ENCODE results near the gene ACY1.

ACY1 gene

DNA sequence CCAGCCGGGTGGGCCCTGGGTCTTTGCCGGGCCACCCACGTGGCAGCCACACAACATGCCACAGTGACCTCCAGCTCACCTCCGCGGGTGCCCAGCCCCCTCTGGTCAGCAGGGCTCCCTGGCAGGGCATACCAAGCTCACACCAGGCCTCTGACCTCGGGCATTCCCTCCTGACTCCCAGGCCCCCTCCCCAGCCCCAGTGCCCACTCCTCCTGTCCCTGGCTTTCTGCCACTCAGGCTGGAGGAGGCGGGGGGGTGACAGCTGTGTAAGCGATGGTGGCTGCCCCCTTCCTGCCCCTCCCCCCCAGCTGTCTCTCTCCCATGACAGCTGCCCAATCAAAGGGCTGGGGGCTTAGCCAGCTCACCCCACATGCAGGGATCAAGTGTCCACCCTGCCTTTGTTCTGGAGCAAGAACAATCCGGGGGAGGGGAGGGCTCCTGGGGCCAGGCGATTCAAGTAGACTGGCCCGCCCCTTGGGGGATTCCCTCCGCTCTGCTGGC lies 19.3 kb upstream of the ACY1 start:
- no peak for DNase-seq (ENCODE audit: low read depth)

DNA sequence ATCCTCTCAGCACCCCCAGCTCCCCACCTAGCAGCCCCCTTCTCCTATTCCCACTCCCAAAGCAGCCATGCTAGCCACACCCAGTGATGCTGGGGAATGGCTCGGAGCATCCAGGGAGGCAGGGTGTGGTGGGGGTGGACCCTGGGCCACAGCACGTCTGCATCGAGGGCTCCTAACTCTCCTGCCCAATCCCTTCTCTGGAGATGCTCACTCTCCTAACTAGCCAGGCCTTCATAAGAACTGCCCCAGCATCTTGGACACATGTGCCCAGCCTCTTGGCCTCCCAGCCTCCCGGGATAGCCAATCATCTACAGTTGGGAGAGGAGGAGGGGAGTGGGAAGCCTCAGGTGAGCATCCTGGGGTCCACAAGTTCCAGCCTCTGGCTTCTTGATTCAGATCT lies 18.8 kb upstream of the ACY1 start:
- DNase-seq (ENCODE audit: low read depth) = no peak

DNA sequence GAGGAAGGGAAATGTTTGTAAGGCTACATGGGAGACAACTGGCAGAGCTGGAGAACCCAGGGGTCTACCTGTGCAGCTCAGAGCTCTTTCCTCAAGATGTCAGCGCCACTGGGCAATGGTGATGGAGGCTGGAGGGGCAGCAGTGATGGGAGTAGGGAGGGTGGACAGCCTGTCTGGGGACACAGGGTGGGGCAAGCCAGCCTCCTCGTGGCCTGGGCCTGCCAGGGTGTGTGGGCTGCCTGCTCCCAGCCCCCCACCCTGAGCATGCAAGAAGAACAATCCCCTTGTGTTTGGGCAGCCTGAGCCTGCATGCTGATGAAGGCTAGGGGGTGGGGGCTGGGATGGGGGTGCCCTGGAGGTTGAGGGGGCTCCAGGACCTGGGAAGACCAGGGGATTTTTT lies 17.3 kb upstream of the ACY1 start:
- no peak for DNase-seq (ENCODE audit: low read depth)

DNA sequence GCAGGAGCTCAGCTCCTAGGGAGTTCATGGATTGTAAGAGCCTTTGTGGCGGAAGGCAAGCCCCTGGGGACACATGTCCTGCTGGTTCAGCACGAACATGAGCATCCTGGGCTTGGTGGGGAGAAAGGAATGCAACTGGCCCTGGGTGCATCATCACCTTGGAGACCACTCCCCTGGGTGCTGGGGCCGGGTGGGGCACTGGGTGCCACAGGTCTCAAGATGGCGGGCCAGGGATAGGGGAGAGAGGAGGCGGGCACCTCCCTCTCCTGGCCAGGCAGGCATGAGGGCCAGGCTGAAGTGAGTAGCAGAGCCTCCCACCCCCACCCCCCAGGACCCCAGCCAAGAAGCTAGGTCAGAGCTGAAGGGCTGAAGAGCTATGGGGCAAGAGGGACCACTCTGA lies 16.8 kb upstream of the ACY1 start:
- no peak for DNase-seq (ENCODE audit: low read depth)

DNA sequence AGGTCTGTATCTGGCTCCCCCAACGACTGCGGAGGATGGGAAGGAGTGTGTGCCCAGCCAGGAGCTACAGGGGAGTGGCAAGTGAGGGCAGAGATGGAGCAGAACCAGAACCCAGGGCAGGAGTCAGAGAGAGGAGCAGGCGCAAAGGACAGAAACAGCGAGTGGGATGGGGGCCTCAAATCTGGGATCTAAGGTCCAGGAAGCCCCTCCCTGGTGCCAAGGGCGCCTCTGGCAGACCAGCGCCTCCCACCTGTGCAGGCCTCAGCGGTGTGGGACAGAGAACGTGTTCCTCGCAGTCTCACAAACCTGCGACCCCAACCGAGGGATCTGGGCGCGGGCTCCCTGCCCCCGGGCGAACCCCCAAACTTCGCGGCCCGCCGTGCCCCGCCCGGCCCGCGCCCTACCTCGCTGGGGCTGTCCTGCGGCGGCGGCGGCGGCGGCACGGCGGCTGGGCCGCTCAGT lies 16.4 kb upstream of the ACY1 start:
- no peak for DNase-seq (ENCODE audit: low read depth)

DNA sequence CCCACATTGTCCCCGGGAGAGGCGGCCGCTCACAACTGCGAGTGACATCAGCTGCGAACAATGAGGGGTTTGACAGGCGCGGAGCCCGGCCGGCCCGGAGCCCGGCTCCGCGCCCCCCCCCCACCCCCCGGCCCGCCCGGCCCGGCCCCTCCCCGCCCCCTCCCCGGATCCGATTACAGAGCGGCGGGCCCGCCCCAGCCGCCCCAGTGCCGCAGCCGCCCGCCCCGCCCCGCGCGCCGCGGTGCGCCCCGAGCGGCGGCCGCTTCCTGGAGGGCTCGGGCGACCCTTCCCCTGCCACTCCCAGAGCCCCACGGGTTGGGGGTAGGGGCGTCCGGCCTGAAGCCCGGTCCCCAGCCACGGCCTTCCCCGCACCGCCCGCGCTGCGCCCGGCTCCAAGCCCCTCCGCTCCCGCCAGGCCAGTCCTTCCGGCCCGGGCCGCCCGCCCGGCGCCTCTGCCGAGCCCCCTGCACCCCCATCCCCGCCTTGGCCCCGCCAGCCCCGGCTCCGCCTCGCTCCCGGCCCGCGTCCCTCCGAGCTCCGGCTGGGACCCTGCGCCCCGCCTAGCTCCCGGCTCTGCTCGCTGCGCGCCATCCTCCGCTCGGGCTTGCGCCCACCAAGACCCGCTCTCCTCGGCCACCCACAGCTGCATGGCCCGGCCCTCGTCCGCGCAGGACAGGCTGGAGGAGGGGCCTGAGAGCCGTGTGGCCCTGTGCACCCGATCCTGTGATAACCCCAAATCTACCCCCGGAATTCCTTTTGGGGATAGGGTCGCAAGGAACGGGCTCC lies 15.8 kb upstream of the ACY1 start, which contains the start of gene PCBP4:
Gene PCBP4 (minus strand): TSS at position 71 of the 786 bp plus-strand sequence. CDS start 6,214 bp downstream, outside the sequence.
- DNase-seq (ENCODE audit: low read depth) = no peak

DNA sequence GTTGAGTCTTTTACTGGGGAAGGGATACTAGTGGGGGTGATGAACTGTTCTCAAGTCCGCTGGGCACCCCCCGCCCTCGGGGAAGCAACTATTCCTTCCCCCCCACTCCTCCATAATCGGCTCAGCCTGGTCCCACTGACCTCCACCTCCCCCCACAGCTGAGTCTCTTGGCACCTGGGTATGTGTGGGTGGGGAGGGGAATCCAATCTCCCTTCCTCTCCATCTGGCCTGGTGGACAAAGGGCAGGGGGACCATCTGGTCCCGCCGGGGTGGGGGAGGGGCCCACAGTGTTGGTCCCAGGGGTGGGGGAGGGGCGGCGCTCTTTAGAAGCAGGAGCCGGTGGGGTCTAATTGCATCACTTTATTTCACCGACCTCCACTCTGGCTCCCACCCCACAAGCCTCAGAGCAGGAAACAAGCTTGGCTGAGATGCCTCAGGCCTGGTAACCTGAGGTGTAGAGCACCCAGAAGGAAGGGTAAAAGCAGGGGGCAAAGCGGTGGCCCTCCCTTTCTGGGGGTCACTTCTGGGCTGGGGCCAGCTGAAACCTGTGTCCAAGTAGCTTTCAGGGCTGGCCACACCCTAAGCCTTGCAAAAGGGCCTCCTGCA lies 15.1 kb upstream of the ACY1 start:
- no peak for DNase-seq (ENCODE audit: low read depth)

DNA sequence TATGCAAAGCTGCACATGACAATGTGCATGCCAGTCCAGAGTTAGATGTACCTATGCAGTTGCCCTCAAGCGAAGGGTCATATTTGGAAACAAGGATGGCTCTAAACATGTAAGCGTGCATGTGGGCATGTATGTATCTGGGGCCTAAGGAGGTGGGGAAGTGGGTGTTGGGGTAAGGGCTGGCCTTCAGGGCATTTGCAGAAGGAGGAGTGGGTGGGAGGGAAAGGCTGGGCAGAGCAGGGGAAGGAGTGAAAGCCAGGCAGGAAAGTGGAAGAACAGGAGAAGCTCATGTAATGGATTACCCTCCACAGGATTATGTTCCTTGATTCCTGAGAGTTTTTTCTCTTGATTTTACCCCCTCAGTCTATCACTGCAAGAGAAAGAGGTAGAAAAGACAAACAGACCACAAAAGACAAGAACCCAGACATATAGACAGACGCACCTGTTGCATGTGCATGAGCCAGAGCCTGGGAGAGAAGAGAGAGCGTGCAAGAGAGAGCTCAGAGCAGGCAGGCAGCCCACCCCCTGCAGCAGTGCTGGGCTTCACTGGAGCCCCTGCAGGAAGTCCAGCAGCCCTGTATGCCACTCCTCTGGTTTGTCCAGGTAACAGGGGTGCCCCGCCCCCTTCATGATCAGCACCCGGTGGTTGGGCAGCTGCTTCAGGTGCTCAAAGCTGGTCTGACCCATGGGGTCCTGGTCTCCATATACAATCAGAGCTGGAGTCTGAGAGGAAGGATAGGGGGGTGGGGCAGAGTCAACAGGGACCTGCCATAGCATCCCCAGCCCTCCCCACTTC lies 14.3 kb upstream of the ACY1 start:
- DNase-seq (ENCODE audit: low read depth) = no peak

DNA sequence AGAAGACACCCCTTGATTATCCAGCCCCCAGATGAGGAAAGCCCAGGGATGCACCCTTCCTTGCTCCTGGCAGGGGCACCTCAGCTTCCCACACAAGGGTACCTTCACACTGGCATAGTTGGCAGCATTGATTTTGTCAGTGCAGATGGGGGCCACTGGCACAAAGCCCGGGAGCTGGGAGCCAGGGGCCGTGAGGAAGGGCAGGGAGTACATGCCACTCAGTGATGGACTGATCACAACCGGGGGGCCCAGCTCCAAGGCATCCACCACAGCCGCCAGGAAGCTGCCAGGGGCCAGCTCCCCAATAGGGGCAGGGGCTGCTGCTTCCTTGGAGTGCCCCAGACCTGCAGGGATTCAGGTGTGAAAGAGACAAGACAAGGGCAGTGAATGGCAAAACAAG lies 13.5 kb upstream of the ACY1 start:
- DNase-seq (ENCODE audit: low read depth) = no peak

DNA sequence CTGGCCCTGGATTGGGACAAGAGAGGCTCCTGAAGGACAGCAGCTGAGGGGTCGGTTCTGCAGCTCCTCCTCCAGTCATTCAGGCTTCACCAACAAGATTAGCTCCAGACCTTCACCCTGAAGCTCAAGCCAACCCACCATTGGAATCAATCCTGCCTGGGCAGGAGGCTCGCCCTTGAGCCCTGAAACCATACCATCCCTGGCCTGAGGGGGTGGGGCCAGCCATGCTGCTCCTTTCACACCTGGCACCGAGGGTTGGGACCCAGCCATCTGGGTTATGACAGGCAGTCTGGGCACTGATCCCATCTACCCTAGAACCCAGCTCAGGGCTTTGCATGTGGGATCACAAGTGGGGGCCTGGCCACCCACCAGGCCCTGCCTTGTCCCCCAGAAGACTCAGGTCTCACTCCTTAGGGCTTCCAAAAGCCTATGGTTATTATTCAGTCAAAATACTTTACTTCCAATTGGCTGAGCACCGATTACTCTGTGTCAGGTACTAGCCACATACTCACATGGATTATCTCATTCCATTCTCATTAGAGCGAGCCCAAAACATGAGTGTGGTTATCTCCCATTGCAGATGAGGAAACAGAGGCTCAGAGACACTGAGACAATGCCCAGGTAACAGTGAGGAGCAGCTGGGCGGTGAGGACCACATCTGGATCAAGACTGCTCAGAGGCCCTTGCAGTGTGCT lies 12.6 kb upstream of the ACY1 start:
- DNase-seq (ENCODE audit: low read depth) = no peak

DNA sequence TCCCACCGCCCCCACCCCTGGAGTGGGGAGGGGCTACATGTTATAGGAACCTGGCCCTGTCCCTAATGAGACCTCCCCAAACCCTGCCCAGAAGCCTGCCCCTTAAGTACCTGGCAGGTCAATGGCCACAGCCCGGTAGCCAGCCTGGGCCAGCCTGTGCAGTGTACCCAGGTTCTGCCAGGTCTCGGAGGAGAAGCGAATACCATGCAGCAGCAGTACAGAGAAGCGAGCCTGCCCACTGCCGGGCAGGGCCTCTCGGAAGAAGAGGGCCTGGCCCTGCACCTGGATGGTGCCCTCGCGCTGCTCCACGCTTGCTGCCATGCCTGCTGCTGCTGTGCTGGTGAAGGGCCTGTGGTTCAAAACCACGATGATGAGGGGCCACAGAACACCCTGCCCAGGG lies 12.0 kb upstream of the ACY1 start:
- DNase-seq (ENCODE audit: low read depth) = no peak

DNA sequence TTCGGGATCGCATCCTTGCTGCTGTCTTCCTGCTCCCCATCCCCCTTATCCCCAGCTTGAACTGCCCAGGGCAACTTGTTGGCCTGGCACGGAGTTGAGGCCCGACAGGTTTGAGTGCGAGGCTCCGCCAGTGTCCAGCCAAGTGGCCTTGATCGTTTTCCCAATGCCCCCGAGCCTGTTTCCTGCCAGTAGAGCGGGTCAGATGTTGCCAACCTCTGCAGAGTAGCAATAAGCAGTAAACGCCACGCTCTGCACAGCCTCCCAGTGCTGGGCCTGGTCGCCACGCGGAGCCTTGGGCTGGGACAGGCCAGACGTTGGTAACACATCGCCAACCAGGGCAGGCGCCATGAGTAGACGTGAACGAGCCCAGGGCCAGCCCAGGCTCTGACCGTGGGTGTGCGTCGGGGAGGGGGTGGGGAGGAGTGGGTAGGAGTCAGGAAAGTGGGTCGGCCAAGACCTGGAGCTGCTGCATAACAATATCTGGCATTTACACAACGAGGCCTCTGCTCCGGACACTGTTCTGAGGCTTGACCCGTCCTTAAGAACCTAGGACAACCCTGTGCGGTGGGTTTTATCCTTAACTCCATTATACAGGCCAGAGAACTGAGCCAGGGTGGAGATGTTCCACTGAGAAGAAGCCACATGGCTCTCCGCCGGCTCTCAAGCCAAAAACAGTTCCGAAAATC lies 8.9 kb upstream of the ACY1 start:
- DNase-seq (ENCODE audit: low read depth) = no peak

DNA sequence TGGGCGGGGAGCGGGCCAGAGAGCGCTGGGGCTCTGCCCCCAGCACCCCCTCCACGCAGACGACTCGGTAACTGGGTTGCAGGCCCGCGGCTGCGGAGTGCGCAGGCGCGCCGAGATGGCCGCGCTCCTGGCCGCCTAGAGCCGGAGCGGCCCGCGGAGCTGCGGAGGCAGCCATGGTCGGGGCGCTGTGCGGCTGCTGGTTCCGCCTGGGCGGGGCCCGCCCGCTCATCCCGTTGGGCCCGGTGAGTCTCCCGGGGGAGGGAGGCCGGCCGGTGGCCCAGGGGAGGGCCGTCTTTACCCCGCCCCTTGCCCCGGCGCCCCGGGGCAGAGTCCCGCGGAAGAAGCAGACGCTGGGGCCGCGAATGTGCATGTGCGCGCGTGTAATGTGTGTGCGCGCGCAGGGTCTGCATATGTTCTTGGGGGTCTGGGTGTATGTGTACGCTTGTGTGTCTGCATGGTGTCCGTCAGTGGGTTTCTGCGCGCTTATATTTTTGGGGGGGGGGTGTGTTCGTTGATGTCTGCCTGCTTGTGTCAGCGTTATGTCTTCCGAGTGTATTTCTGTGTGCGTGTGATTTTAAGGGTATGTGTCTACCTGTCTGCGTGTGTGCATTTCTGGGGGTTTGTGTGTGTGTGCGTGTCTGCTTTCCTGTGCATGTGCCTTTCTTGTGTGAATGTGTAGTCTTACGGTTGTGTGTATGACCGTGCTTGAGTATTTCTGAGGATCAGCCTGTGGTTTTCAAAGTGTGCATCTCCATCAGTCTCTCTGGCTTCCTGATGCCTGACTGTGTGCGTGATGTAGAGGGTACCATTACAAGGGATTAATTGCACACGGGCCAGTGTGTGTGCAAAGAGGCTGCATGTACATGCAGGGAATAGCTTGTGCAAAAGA lies 8.1 kb upstream of the ACY1 start, which contains the start of gene ABHD14A:
Gene ABHD14A (plus strand): TSS at position 102 of the 889 bp plus-strand sequence. CDS start 72 bp downstream, at position 174.
- DNase-seq (ENCODE audit: low read depth) = peak; percentile 51

DNA sequence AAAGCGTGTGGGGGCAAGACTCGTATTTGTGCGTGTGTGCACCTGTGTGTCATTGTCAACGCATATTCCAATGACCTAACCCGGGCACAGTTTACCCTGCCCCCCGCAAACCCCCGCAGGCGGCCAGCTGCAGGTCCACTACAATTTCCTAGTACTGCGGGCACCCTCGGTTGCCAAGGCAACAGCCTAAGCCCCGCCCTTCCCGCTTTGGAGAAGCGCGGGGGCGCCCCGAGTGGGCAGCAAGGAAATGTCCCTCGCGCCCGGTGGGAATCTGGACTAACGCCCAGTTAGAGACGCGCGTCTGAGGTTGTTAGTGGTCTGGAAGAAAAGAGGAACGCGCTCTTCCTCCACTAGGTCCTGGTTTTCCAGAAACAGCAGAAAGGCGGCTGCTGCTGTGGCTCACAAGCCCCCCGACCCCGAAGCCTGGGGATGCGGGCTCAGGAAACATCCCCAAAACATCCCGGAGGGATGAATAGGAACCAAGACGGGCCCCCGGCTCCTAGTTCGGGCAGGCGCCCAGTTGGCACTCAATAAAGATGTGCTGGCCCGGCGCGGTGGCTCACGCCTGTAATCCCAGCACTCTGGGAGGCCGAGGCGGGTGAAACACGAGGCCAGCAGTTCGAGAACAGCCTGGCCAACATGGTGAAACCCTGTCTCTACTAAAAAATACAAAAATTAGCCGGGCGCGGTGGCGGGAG lies 7.3 kb upstream of the ACY1 start:
- no peak for DNase-seq (ENCODE audit: low read depth)

DNA sequence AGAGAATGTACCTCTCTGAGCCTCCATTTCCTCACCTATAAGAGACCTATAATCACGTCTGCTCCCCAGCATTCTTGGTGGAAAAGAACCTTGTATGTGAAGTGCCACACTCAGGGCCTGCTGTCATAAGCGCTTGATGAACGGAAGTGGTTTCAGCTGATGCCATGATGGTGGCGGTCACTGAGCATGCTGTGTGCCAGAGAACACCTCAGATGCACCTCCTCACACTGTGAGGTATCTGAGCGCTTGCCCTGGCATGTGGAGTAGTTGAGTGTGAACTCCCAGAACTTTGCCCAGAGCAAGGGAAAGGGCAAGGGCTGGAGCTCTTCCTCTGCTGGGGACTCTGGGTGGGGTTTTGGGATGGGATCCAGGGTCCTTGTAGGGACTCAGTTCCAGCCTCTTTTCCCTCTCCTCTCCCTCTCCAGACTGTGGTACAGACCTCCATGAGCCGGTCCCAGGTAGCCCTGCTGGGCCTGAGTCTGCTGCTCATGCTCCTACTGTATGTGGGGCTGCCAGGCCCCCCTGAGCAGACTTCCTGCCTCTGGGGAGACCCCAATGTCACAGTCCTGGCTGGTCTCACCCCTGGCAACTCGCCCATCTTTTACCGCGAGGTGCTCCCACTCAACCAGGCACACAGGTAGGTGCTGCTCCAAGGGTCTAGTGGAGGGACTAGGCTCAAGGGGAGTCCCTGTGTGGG lies 5.7 kb upstream of the ACY1 start:
- no peak for DNase-seq (ENCODE audit: low read depth)

DNA sequence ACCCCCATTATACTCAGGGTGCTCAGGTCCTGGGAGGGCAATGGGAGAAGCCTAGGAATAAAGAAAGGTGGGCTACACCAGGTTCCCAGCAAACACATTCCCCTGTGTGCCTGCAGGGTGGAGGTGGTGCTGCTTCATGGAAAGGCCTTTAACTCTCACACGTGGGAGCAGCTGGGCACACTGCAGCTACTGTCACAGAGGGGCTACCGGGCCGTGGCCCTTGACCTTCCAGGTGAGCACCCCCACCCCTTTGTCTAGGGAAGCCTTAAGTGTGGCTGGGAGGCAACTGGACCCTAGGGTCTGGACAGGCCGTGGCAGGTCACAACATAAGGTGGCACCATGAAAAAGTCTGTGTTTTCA lies 5.2 kb upstream of the ACY1 start:
- DNase-seq (ENCODE audit: low read depth) = no peak

DNA sequence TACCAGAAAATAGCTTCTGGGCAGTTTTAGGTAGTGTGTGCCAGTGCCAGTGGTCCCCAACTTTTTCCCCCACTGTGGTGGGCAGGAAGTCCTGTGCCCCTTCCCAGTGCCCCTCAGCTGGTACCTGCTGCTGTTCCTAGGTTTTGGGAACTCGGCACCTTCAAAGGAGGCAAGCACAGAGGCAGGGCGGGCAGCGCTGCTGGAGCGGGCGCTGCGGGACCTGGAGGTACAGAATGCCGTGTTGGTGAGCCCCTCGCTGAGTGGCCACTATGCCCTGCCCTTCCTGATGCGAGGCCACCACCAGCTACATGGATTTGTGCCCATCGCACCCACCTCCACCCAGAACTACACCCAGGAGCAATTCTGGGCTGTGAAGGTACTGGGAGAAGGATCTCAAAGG lies 3.1 kb upstream of the ACY1 start:
- no peak for DNase-seq (ENCODE audit: low read depth)

DNA sequence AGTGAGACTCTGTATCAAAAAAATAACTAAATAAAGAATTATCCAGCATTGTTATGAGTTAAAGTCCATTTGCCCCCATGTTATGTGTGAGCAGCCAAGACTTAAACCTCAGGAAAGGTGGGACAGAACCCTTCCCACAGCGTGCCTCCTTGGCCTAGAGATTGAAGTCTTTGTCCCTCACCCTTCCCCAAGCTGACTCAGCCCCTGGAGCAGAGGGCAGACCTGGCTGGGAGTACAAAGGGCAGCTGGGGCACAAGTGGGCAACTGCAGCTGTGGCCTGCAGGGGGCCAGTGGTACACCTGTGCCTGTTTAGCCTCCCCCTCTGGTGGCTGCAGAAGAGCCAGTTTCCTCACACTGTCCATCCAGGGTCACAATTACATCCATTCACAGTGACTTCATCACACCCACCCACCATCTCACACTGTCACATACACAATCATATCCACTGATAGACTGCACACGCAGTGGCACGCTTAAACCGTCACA lies 940 bp upstream of the ACY1 start:
- DNase-seq (ENCODE audit: low read depth) = no peak

Measured in stimulated activated CD8-positive, alpha-beta memory T cell treated with anti-CD3 and anti-CD28 coated beads, Interleukin-4, amount 100 ng/mL, for 24 hours (primary cell).